GM21825 (cell line): ENCODE results near the gene ZDHHC11B.
"Not testable (repeated sequence)": the region's sequence is repeated elsewhere in the genome, so short reads cannot be mapped to it uniquely, and the experiment has no call there.

Source experiments
- ATAC-seq: cut with Tn5 transposase; IDR thresholded peaks from one replicate; pipeline ENCODE4 v1.9.1; 2021; ENCODE audit warnings: mild to moderate bottlenecking, moderate library complexity; ENCODE audit not compliant: unreplicated experiment

Gene ZDHHC11B

GRCh38 chr5:723309-723708, 61.2 kb downstream of the ZDHHC11B start:
- not testable (repeated sequence) for ATAC-seq

DNA sequence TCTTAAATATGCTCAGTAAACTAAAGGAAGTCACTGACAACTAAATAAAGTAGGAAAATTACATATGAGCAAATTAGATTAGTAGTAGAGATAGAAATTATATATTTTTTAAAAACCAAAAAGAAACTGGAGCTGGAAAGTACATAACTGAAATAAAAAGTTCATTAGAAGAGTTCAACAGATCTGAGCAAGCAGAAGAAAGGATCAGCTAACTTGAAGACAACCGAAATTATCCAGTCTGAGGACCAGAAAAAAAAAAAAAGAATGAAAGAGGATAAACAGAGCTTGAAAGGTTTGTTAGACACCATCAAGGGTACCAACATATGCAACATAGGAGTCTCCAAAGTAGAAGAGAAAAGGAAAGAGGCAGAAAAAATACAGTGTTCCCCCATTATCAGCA, 65.2 kb downstream of the ZDHHC11B start:
- not testable (repeated sequence) for ATAC-seq

DNA sequence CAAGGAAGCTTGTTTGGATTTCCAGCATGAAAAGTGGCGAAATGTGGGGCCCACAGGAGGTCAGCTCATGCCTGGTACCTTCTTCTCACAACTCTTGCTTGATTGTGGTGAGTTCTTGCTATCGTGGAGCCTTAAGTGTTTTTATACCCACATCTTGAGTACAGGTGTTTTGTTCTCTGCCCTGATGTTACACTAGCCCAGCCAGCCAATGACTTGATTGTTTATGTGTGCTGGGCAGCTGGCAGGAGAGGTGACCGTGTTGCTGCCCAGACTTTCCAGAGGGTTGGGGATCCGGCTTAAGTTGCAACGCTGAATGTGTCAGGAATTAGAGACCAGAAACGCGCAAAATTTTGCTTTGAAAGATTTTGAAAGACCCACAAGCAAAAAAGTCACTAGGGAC, 67.4 kb downstream of the ZDHHC11B start:
- no peak for ATAC-seq

- ATAC-seq = not testable (repeated sequence)
Measured at GRCh38 chr5:716740-717139, 67.8 kb downstream of the ZDHHC11B start.

DNA sequence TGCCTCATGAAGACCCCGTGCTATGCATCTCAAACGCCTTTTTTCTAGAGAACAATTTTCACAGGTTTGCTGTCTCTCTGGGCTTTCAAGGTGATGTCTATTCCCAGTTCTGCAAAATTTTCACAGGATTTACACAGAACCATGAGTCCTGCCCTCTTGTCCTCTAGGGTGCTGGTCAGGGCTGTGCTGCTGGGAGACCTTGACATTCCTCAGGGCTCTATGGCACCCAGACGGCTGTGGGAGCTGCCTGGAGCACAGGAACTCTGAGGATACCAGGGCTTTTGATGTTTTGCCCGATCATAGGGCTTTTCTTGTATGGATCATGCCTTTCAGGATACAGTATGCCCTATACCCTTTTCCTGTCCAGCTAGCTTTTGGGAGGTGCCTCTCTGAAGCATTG, 68.9 kb downstream of the ZDHHC11B start:
- ATAC-seq = not testable (repeated sequence)

- not testable (repeated sequence) for ATAC-seq
Measured at GRCh38 chr5:714215-715118, 70.1 kb downstream of the ZDHHC11B start.

DNA sequence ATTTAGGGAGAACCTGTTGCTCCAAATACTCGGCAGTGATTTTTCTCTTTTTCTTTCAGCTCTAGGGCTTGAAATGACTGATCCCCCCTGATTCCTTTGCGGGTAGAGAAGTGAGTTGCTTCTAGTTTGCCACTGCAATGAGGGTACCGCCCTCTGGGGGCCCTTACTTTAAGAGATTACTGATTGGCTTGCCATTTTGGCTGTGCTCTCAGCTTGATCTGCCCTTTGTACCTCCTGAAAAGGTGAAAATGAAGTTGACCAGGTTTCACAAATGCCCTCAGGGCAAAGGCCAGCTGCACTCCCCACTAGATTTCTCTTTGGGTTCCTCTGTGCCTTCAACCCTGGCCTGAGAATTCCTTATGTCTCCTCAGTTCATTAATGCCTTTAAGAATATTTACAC, 70.8 kb downstream of the ZDHHC11B start:
- ATAC-seq = not testable (repeated sequence)

GRCh38 chr5:708848-709517, 75.5 kb downstream of the ZDHHC11B start:
- ATAC-seq = not testable (repeated sequence)

DNA sequence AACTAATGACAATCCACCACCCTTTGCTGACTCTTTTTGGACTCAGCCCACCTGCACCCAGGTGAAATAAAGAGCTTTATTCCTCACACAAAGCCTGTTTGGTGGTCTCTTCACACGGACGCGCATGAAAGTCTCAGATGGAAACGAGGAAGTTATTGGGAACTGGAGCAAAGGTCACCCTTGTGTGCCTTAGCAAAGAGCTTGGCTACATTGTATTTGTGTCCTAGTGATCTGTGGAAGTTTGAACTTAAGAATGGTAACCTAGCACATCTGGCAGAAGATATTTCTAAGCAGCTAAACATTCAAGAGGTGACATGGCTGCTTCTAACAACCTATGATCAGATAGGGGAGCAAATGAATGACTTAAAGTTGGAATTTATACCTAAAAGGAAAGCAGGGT, 76.2 kb downstream of the ZDHHC11B start:
- ATAC-seq = not testable (repeated sequence)

- ATAC-seq = not testable (repeated sequence)
Measured at GRCh38 chr5:706127-706526, 78.4 kb downstream of the ZDHHC11B start.

- ATAC-seq = not testable (repeated sequence)
Measured at GRCh38 chr5:696753-697702, 87.5 kb downstream of the ZDHHC11B start.

DNA sequence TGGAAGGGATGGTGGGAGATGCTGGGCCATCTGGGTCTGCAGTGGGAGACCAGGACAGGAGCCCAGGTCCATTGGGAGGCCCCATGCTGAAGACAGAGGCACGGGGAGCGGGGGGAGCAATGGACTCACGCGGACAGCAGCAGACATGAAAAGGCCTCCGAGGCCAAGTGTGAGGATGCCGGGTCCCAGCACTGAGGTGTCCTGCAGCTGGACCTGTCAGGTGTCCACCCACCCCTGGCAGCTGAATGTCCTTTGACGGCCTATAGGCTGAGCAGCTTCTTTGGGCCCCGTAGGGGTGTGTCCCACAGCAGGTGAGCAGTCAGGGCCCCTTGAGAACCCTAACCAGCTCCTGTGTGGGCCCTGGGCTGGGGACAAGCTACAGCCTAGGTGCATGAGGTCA, 88.3 kb downstream of the ZDHHC11B start:
- not testable (repeated sequence) for ATAC-seq

- ATAC-seq = not testable (repeated sequence)
Measured at GRCh38 chr5:695475-695874, 89.1 kb downstream of the ZDHHC11B start.

DNA sequence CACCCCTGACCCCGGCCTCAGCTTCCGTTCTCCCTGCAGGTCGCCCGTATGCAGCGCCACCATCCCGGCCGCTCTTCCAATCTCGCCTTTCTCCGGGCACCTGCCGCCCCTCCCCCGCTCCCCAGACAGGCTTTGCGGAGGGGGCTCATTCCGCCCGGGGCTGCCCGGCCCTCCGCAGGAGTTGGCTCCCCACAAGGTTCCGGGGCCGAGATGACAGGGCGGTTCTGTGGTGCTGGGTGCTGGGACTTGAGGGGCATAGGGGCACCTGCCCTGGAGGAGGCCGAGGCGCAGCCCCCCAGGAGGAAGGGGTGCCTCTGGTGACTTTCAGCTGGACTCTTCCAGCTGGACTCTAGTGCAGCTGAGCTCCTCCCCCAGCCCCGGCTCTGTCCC, 90.5 kb downstream of the ZDHHC11B start:
- ATAC-seq = not testable (repeated sequence)

DNA sequence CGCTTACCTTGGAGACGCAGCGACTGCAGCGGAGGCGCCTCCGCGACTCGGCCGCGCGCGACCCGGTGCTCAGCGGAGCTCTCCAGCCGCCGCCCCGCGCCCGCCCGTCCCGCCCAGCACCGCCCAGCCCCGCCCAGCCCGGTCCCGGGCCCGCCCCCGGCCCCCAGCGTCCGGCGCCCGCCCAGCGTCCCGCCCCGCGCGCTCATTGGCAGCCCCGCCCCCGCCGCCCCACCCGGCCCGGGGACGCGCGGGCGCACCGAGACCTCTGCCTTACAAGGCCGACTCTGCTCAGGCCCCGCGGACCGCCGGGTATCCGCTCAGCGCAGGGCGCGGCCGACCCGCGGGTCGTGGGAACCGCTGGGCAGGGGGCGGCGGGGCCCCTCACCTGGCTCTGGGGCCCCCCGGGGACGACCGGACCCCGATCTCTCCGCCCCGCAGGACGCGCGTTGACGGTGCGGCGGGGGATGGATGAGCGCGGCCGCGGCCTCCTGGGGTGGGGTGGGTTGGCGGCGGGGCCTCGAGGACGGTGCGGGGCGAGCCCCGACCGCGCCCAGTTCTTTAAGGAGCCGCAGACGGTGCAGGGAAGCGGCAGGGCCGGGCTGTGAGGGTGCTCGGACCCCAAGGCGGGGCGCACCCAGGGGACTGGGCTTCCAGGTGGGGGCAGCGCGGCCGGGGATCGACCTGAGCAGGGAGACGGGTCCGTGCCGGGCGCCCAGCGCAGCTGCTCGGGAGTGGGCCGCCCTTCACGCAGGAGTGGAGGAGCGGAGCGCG, 91.1 kb downstream of the ZDHHC11B start, which contains the start of gene TPPP:
TSS of gene TPPP (minus strand) at position 82 of the 771 bp plus-strand sequence. CDS start 15,292 bp downstream, outside the sequence.
- ATAC-seq = peak; percentile 58

GRCh38 chr5:692529-693041, 91.9 kb downstream of the ZDHHC11B start:
- not testable (repeated sequence) for ATAC-seq

DNA sequence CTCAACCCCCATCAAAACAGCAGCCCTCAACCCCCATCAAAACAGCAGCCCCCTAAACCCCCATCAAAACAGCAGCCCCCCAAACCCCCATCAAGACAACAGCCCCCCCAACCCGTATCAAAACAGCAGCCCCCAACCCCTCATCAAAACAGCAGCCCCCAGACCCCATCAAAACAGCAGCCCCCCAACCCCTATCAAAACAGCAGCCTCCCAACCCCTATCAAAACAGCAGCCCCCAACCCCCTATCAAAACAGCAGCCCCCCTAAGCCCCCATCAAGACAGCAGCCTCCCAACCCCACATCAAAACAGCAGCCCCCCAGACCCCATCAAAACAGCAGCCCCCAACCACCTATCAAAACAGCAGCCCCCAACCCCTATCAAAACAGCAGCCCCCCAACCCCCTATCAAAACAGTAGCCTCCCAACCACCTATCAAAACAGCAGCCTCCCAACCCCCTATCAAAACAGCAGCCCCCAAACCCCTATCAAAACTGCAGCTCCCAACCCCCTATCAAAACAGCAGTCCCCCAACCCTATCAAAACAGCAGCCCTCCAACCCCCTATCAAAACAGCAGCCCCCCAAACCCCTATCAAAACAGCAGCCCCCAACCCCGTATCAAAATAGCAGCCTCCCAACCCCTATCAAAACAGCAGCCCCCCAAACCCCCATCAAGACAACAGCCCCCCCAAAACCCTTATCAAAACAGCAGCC, 92.6 kb downstream of the ZDHHC11B start:
- no peak for ATAC-seq

DNA sequence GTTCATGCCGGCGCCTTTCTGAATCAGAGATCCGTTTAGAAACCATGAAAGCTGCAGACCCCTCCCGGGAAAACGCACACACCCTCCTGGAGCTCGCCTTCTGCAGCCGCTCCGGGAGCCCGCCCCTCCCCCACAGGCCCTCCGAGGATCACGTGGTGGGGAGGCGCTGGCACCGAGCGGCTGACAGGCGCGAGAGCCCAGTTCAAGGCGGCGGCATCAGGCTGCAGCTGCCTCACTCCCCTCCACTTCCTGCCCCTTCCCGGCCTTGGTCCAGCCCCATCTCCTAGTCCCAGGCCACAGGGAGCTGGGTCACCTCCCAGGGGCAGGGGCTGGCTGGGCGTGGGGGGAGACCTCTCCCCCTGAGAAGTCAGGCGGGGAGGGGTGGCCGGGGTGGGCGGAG, 93.5 kb downstream of the ZDHHC11B start:
- not testable (repeated sequence) for ATAC-seq

GRCh38 chr5:690293-690692, 94.2 kb downstream of the ZDHHC11B start:
- ATAC-seq = not testable (repeated sequence)
